Mesothelial cell of epicardium (in vitro differentiated cells): ENCODE results near the gene KIAA0825. TPM values are rescaled to one million over a fixed set of nuclear protein-coding genes. Genes with fewer than 3 reads are reported as not detected.
A peak's percentile ranks its signal among the peaks of the same experiment; 100 is the strongest.

Experiments used
- DNase-seq, 2 experiments: peaks; one replicate each; pipeline ENCODE4 v3.0.0; 2021; ENCODE audit warnings: low spot score in 2 of 2; ENCODE audit not compliant: unreplicated experiment in 2 of 2
- H3K27ac Mint-ChIP-seq: 2 replicates; pipeline ENCODE4 v1.8.0; 2021; ENCODE audit warnings: mixed read lengths
- H3K27me3 Mint-ChIP-seq: 2 replicates; pipeline ENCODE4 v1.8.0; 2021; ENCODE audit warnings: low read depth, mixed read lengths
- H3K36me3 Mint-ChIP-seq: 2 replicates; pipeline ENCODE4 v1.8.0; 2021; ENCODE audit warnings: mixed read lengths
- H3K4me1 Mint-ChIP-seq: 2 replicates; pipeline ENCODE4 v1.8.0; 2021; ENCODE audit warnings: mixed read lengths
- H3K4me3 Mint-ChIP-seq: 2 replicates; pipeline ENCODE4 v1.8.0; 2021; ENCODE audit warnings: mild to moderate bottlenecking, moderate library complexity, mixed read lengths
- H3K9me3 Mint-ChIP-seq: 2 replicates; pipeline ENCODE4 v1.8.0; 2021; ENCODE audit warnings: mixed read lengths
- CTCF ChIP-seq: fragments of 200-600 bp; sonication (generic); IDR thresholded peaks from one replicate; pipeline ENCODE4 v1.5.0; 2021; ENCODE audit warnings: antibody characterized with exemption; ENCODE audit not compliant: unreplicated experiment
- total RNA-seq: library from RNA; stranded (reverse); gene quantifications from 3 replicates; pipeline ENCODE4 v1.2.1, GENCODE V29; 2021

Gene KIAA0825
- total RNA-seq, 1 donor from 2014 or later, result 5.4 TPM

GRCh38 chr5:94623877-94624276 lies 5.5 kb upstream of the KIAA0825 start:
- DNase-seq, result no peak
- H3K4me3 Mint-ChIP-seq, result no peak overlapping the region
- no peaks in the 10 kb centered on the region for H3K27me3 Mint-ChIP-seq
- H3K4me1 Mint-ChIP-seq, result peaks cover 12% of the 10 kb centered on the region
- H3K9me3 Mint-ChIP-seq, result no peaks in the 10 kb centered on the region
- no peak for TF ChIP-seq CTCF
- H3K27ac Mint-ChIP-seq, result no peak overlapping the region
- peaks cover 1% of the 10 kb centered on the region for H3K36me3 Mint-ChIP-seq

- H3K27ac Mint-ChIP-seq, result no peak overlapping the region
- H3K4me3 Mint-ChIP-seq, result no peak overlapping the region
- no peak for TF ChIP-seq CTCF
- no peaks in the 10 kb centered on the region for H3K27me3 Mint-ChIP-seq
- peaks cover 12% of the 10 kb centered on the region for H3K4me1 Mint-ChIP-seq
- H3K36me3 Mint-ChIP-seq, result no peaks in the 10 kb centered on the region
- no peak for DNase-seq
- no peaks in the 10 kb centered on the region for H3K9me3 Mint-ChIP-seq
These were observed 4.6 kb upstream of the KIAA0825 start for GRCh38 chr5:94623011-94623410.

GRCh38 chr5:94621763-94622162 lies 3.4 kb upstream of the KIAA0825 start:
- Mint-ChIP-seq H3K27me3 (no peaks in the 10 kb centered on the region), H3K27ac (no peak overlapping the region), H3K4me1 (peaks cover 22% of the 10 kb centered on the region), H3K9me3 (no peaks in the 10 kb centered on the region), H3K36me3 (no peaks in the 10 kb centered on the region), H3K4me3 (no peak overlapping the region)
- DNase-seq, result no peak
- TF ChIP-seq CTCF, result no peak

GRCh38 chr5:94620256-94620655 lies 1.9 kb upstream of the KIAA0825 start:
- TF ChIP-seq CTCF, result no peak

GRCh38 chr5:94618029-94618492 lies 343 bp downstream of the KIAA0825 start:
- no peaks in the 10 kb centered on the region for H3K36me3 Mint-ChIP-seq
- no peaks in the 10 kb centered on the region for H3K27me3 Mint-ChIP-seq
- peak overlapping the region; percentile 97 for H3K27ac Mint-ChIP-seq
- H3K4me3 Mint-ChIP-seq, result peak overlapping the region; percentile 92
- TF ChIP-seq CTCF, result no peak
- peaks cover 21% of the 10 kb centered on the region for H3K4me1 Mint-ChIP-seq
- no peaks in the 10 kb centered on the region for H3K9me3 Mint-ChIP-seq
- DNase-seq, result no peak

More at GRCh38 chr5:94620256-94620655, 1.9 kb upstream of the KIAA0825 start:
- H3K27me3 Mint-ChIP-seq, result no peaks in the 10 kb centered on the region
- peak overlapping the region; percentile 92 for H3K4me3 Mint-ChIP-seq
- DNase-seq, result no peak
- peaks cover 22% of the 10 kb centered on the region for H3K4me1 Mint-ChIP-seq
- H3K9me3 Mint-ChIP-seq, result no peaks in the 10 kb centered on the region
- no peak overlapping the region for H3K27ac Mint-ChIP-seq
- H3K36me3 Mint-ChIP-seq, result no peaks in the 10 kb centered on the region

- H3K4me1 Mint-ChIP-seq, result peaks cover 20% of the 10 kb centered on the region
- no peaks in the 10 kb centered on the region for H3K36me3 Mint-ChIP-seq
- no peak overlapping the region for H3K4me3 Mint-ChIP-seq
- H3K27ac Mint-ChIP-seq, result no peak overlapping the region
- no peak for DNase-seq
- no peaks in the 10 kb centered on the region for H3K9me3 Mint-ChIP-seq
- H3K27me3 Mint-ChIP-seq, result no peaks in the 10 kb centered on the region
- TF ChIP-seq CTCF, result no peak
These were observed 2.5 kb downstream of the KIAA0825 start for GRCh38 chr5:94615862-94616261.
